Hypothalamus (tissue), 51 donors: ENCODE data around the gene HES1.
"Not testable (repeated sequence)": the region's sequence is repeated elsewhere in the genome, so short reads cannot be mapped to it uniquely, and the experiment has no call there.

Source experiments
- DNase-seq, 51 donors: peaks; one replicate each; lab custom pipeline; 2025; lab: John Stamatoyannopoulos, UW

The HES1 gene

DNA sequence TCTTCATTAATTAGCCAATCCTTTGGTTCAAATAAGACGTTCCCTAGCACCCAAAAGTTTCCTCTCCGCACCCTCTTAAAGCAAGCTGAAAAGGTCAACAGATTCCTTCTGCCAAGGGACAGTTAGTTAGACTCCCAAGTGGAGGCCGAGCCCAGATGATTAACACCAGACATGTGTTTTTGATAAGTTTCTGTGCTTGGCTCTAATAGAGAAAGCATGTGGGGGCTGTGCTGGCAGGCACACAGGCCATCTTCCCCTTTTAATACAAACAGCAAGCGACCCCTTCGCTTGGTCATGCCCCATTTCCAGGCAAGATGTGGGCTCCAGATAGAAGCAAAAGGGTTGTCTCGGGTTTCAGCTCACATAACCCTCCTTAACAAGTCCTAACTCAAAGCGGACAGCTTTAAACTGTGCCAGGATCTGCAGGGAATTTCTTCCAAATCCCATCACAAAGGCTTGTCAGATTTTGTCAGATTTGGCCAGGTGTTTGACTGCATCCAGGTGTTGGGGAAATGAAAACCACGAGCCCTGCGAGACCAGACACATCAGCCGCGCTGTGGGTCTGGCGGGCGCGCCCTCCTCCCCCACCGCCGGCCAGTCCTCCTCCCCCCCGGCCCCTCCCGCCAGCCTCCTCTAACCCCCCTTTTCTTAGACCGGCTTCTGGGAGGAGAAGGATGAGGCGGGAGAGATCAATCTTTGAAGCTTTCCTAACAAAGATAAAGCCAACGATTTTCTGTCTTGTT is 3.3 kb downstream of the HES1 start:
- DNase-seq = peak in 11 of 51 donors; percentile 12 to 50 (median 18)

DNA sequence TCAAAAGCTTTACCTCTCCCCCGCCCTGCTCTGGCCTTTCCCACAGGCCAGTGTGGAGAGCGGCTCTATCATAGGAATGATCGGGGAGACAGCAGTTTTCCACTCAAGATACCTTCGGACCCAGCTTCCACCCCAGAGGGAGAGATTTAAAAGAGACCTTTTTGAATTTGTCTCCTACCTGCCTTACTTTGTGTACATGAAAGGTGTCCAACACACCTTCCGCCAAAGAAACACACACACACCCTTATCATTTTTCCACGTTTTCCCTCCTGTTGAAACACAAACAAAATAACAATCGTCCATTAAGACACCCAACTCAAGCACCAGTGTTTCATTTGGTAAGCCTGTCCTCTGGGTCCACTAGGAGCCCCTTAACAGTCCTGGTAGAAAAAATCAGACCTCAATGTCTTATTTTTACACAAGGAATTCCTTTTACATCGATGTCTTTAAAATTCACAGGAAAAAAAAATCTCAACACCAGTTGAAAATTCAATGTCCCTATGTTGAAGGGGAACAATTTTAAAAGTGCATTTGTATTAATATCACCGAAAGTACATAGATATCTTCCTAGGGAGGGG is 4.0 kb downstream of the HES1 start:
- DNase-seq = no peak

DNA sequence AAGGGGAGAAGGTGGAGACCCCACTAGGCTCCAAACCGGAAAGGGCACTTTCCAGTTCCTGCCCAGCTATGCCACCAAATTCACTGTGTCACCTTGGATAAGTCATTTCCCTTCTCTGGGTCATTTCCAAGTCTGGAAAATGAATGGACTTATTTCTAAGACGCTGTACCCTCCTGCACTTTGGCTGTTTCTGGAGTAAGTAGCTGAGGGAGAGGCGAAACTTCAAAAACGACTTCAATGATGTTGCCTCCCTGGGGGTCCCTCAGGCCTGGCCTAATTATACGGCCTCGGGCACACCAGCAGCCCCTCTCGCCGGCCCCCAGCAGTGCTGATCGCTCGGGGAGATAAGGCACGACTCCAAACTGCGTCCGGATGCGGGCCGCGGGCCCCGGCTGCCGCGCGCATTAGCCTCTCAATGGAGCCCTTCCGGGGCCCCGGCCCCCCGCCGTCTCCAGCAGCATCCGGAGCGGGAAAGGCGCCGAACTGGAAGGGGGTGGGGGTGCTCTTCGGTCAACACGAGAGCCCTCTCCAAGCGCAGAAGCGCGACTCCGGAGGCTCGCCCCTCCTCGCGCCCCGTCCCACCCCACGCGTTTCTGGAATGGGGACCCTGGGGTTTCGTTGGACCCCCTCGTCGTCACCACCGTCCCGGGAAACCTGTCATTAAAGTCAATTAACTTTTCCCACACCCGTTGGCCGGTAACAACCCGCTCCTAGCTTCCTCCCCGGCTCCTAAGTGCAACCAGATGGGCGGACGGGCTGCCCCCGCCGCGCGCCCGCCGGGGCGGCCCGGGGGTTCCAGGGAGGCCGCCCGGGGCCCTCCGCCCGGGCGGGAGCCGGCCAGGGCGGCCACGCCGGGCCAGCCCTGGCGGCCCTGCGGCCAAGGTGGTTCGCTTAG is 4.8 kb downstream of the HES1 start:
- DNase-seq = peak in 21 of 51 donors; percentile 14 to 68 (median 35)

DNA sequence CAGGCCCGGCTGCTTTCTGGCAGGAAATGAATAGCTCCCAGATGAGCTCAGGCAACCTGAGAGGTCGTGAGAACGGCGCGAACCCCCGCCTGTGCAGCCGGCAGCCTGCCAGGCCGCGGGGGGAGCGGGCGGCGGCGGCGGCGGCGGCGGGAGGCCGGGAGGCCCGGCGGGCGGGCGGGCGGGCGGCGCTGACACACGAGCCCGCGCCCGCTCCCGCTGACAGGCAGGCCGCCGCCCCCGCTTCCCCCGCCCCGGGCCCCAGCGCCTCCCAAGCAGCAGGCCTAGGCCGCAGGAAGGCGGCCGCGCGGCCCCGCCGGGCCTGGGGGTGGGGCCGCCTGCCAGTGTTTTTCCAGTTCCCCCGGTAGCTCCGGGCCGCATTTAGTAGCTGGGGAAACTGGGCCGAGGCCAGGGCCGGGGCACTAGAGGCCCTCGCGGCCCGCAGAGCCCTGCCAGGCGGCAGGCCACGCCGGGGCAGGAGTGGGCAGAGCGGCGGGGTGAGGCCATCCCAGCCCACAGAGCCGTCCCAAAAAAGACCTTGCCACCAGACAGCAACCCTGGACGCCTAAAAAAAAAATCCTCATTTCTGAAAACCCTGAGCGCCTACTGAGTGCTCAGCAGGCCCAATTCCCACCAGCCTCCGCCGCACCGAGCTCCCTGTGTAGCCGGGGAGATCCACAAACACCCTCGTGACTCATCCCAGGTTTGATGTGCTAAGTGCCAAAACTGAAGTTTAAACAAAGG is 5.6 kb downstream of the HES1 start:
- peak in 46 of 51 donors; percentile 32 to 92 (median 77) for DNase-seq

DNA sequence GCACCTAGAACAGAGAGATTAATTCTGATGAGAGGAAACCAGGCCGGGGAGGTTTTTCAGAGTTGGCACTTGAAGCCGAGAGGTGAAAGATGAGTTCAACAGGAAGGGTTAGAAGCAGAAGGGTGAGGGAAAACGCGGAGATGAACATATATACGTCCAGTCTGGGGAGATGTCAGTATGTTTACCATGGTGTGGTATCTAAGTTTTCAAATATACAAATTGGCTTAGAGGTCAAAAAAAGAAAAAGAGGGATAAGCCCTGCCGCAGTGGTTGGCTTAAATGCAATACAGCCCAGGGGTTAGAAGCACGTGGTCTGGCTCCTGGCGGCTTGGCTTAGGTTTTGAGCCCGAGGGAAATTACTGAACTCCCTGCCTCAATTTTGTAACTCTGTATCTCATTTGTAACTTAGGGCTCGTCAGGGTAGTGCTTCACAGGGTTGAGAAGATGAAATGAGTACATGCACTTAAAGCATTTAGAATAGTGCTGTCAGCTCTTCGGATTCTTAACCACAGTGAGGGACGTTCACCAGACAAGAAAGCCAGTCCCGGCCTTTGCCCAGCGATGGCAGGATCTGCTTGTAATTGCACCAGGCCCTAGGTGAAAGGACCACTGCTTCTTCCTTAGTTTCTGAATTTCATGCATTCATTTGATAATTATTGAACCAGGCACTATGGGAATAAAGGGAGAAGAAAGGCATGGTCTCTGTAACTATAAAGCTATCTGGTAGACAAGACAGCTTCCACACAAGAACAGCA is 6.4 kb downstream of the HES1 start:
- DNase-seq = no peak

DNA sequence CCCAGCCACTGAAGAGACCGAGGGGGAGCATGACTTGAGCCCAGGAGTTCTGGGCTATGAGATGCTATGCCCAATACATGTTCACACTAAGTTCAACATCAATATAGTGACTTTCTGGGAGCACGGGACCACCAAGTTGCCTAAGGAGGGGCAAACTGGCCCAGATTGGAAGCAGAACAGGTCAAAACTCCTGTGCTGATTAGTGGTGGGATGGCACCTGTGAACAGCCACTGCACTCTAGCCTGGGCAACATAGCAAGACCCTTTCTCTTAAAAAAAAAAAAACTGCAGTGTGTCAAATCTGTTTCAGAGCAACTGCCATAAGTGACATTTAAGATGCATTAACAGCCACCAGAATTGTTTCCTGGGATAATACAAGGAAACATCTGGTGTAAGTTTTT is 9.8 kb downstream of the HES1 start:
- DNase-seq = no peak

DNA sequence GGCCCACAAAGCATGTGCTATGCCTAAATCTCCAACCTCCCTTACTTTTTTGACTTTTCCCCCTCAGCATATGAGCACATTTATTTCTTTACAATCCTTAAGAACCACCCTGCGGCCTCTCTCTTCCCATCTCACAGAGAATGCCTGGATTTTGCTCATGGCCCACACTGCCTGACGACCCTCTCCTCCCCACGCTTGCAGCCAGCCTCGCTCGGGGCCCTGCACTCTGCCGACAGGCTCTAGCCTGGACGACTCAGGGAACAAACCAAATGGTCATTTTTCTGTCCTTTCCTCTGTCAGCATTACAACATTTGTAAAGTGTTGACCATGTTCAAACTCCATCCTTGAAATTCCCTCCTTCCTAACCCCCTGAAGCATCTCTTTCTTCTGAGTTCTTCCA is 11.7 kb downstream of the HES1 start:
- no peak for DNase-seq

DNA sequence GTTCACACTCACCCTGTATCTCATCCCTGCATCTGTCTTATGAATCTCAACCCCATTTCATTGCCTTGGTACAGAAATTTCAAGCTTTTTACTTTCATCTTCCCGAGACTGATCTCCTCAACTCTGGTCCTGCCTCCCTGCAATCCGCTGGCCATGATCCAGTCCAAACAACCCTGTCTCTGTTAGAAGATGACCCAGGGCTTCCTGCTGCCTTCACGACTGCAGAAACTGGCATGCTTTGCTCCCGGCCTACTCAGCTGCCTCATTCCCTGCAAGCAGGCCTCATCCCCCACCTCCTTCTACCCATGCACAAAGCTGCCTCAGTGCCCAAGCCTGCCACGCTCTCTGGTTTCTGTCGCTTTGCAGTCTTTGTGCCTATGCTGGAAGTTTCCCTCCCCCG is 12.4 kb downstream of the HES1 start:
- DNase-seq = peak in 25 of 51 donors; percentile 8 to 51 (median 32)

DNA sequence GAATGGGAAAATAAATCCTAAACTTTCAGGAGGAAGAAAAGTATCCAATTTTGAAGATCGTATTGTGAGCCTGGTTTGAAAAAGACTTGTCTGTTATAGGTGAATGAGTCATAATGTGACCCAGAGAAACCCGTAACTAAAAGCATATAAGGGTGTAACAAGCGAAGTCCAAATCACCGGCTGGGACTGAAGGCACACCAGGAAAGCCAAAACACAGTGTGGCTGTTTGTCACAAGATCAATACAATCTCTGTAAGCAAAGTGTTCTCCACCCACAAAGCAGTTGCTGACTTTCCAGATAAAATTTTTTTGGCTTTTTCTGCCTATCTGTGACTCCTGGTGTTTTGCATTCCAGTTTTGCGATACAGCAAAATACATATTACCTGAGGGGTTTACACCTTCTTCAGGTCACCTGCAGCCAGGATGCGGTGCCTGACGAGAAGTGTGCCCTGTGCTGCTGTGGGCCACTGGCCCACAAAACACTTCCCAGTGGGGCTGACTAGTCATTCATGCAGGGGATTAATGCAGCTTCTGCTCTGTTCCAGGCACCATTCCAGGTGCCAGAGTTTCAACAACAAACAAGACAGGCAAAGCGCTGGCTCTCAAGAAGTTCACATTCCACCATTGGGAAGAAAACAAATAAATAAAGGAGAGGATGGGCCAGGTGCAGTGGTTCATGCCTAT is 14.4 kb downstream of the HES1 start:
- no peak for DNase-seq

DNA sequence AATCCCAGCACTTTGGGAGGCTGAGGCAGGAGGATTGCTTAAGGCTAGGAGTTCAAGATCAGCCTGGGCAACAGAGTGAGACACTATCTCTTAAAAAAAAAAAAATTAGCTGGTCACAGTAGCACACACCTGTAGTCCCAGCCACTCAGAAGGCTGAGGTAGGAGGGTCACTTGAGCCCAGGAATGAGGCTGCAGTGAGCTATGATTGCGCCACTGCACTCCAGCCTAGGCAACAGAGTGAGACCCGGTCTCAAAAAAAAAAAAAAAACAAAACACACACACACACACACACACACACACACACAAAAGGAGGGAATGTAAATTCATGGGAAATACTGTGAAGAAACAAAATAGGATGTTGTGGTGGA is 15.0 kb downstream of the HES1 start:
- not testable (repeated sequence) for DNase-seq

DNA sequence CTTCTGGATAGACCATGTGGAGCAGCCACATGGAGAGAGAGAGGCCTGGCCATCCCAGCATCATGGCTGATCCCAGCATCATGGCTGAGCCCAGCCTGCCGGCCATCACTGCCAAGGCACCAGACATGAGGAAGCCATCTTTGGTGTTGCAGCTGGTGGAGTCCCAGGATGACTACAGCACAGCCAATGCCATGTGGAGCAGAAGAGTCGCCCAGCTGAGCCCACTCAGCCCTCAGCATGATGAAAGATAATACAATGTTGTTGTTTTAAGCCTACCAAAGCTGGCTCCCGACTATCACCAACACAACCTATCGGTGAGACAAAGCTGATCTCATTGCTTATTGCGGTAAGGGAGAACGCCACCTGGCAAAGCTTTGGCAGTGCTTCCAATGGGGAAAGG is 18.4 kb downstream of the HES1 start:
- DNase-seq = no peak

DNA sequence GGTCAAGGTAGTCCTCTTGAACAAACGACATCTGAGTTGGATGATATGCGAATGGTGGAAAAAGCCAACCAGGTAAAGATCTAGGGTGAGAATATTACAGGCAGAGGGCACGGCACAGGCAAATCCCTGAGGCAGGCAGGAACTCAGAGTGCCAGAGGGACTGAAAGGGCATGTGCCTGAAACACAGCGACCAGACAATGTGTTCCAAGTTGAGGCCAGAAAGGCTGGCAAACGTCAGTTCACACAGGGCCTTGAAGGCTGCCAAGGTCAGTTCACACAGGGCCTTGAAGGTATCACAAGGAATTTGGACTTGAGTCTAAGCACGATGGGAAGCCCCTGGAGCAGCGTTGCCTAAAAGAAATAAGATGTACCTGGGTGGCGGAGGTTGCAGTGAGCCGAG is 20.1 kb downstream of the HES1 start:
- DNase-seq = no peak

DNA sequence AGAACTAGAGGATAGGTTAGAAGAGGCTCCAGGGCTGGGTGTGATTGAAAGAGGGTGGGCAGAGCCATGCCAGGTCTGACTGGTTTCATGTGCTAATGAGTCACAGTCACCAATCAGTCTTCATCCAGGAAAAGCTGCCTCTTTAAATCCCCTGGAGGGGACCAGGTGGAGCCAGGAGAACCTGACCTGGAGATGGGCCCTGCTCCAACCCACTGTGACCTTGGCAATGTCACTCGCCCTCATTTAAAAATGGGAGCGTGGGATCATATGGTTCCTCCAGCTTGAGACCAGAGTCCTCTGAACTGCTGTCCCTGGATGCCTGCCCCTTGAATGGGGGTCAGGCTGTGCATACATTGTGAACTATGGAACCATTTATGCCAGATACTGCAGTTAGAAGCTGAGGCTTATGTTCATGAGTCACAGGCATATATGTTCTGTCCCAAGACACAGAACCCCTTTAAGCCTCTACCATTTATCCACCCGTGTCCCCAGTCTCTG is 23.0 kb downstream of the HES1 start:
- no peak for DNase-seq

DNA sequence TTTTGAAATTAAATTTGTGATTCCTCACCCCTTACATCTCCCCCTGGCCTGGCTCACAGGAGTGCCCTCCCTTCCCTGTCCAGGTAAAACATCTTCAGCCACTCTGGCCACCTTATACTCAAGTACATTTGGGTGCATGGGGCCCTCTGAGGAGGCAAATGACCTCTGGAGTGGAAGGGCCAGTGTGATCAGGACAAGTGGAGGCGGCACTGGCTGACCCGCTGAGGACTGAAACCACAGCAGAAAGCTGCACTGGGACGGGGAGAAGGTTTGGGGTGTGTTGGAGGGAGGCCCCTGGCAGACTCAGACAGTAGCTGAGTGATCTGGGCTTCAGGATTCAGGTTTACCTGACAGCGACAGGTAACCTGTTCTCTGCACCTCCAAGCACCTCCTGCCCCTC is 24.2 kb downstream of the HES1 start:
- no peak for DNase-seq

DNA sequence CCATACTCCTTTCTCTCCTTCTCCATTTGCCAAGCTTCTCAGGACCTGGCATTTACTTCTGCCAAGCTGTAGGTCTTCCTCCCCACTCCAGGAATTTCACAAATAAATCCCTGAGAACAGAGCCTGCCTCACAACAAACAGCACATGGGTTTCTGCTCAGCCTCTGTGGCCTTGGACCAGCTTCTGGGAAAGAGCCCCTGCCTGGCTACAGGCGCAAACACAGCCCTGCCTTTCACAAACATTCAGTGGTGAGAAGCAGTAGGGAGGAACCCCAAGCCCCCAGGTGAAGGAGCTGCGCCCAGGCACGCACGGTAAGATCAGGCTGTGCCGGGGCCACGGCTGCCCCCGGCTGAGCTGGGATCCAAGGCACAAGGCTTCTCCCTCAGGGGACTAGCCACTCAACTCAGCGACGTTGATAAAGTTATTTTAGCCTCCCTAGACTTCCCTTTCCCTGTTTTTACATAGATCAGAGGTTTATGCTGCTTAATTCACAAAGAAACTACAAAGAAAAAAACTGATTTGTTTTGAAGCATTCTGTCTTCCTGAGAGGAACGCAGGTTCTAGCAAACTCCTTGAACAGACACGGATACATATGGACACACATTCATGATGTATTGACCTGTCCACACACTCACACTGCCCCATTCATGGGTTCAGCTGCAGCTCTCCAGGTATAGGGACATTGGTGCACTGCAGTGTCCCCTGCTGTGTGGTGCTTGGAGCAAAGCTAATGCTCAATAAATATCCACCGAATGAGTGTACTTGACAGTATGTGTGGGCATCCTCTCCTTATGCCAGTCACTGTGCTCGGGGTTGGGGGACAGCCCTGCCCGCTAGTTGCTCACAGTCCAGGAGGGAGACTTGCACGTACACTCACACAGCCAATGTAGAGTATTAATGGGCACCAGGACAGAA is 25.4 kb downstream of the HES1 start:
- DNase-seq = peak in 6 of 51 donors; percentile 3 to 19 (median 6)

DNA sequence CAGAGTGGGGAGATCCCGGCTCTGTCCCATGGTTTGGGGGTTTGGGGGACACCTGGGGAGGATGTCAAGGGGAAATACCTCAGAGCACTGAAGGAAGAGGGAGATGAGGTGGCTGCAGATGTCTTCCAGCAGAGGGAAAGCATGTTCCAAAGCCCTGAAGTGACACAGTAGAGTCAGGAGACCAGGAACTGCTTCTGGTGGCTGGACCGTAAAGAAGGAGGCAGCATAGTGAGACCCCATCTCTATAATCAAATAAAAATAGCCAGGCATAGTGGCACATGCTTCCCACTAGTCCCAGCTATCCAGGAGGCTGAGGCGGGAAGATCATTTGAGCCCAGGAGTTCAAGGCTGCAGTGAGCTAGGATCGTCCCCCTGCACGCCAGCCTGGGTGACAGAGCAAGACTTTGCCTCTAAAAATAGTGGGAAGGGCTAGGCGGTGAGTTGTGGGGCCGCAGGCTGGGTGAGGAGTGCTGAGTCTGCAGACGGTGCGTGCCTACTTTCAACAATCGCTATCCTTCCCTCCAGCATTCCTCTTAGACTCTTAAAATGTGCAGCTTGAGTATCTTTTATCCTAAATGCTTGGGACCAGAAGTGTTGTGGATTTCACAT is 26.2 kb downstream of the HES1 start:
- DNase-seq = no peak

DNA sequence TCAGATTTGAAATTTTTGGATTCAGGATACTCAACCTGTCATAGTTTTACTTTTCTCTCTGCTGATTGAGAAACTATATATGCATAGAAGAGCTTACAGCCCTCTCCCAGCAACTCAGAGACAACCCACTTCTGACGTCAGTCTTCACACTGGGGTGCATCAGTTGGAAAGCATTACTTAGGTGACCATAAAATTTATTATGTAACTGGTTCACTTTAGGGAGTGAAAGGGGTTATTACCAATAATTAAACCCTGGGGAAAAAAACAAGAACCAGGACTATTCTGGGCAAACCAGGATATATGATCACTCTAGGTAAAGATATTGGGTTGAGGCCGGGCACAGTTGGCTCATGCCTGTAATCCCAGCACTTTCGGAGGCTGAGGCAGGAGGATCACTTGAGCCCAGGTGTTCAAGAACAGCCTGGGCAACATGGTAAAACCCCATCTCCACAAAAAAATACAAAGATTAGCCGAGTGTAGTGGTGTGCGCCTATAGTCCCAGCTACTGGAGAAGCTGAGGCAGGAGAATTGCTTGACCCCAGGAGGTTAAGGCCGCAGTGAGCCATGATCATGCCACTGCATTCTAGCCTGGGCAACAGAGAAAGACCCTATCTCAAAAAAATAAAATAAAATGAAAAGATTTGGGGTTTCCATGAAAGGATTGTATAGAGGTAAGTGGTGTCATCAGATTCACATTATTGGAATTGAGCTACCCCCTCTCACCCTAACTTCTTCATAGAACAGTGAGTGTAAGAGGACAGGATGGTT is 27.1 kb downstream of the HES1 start:
- DNase-seq = no peak
